Keratinocyte (primary cell): ENCODE measurements around the gene KRT77. TPM values are rescaled to one million over a fixed set of nuclear protein-coding genes. Genes with fewer than 3 reads are reported as not detected.

Experiments used
- DNase-seq: peaks from one replicate; pipeline ENCODE4 v3.0.0-alpha.2; 2011; ENCODE audit warnings: low read depth, missing footprints, low spot score
- FAIRE-seq: peaks from 2 replicates; lab custom pipeline; 2011; peaks lifted over from hg19 to GRCh38; lab: Jason Lieb, UNC
- H2AFZ ChIP-seq: 2 replicates; pipeline ENCODE4 v1.6.0; 2012; ENCODE audit warnings: low read length, control low read depth, inconsistent platforms; ENCODE audit not compliant: control insufficient read depth
- H3K27ac ChIP-seq: 2 replicates; pipeline ENCODE4 v1.5.1; 2011; ENCODE audit warnings: low read length; ENCODE audit not compliant: control insufficient read depth, insufficient read depth
- H3K27me3 ChIP-seq: 3 replicates; pipeline ENCODE4 v1.6.0; 2011; ENCODE audit warnings: low read length; ENCODE audit not compliant: control insufficient read depth, insufficient read depth; ENCODE audit errors: extremely low read depth
- H3K36me3 ChIP-seq, 2 experiments: 2 replicates in 1 of 2; 3 replicates in 1 of 2; pipeline ENCODE4 v1.5.1; 2011; ENCODE audit warnings: low read length in 2 of 2, mild to moderate bottlenecking in 1 of 2; ENCODE audit not compliant: control insufficient read depth in 2 of 2, insufficient read depth in 2 of 2; ENCODE audit errors: extremely low read depth in 1 of 2
- H3K4me1 ChIP-seq: 3 replicates; pipeline ENCODE4 v1.5.1; 2011; ENCODE audit warnings: low read length; ENCODE audit not compliant: control insufficient read depth, insufficient read depth; ENCODE audit errors: extremely low read depth
- H3K4me2 ChIP-seq: 3 replicates; pipeline ENCODE4 v1.6.0; 2011; ENCODE audit warnings: low read depth, low read length; ENCODE audit not compliant: control insufficient read depth, insufficient read depth; ENCODE audit errors: extremely low read depth
- H3K4me3 ChIP-seq, 3 experiments: fragments of 200-600 bp in 1 of 3; sonication (generic) in 1 of 3; 2 replicates in 2 of 3; 3 replicates in 1 of 3; pipeline ENCODE4 v1.5.1; 2011 to 2016; ENCODE audit warnings: low read length in 3 of 3, mild to moderate bottlenecking in 3 of 3, control low read depth in 2 of 3, inconsistent platforms in 1 of 3, low read depth in 1 of 3, mixed read lengths in 1 of 3, mixed run types in 1 of 3, moderate library complexity in 1 of 3; ENCODE audit not compliant: control insufficient read depth in 2 of 3, insufficient read depth in 2 of 3; ENCODE audit errors: extremely low read depth in 1 of 3
- H3K79me2 ChIP-seq: 2 replicates; pipeline ENCODE4 v1.6.0; 2012; ENCODE audit warnings: low read length; ENCODE audit not compliant: control insufficient read depth, insufficient read depth
- H3K9ac ChIP-seq: 3 replicates; pipeline ENCODE4 v1.6.0; 2011; ENCODE audit warnings: low read length; ENCODE audit not compliant: control insufficient read depth, insufficient read depth; ENCODE audit errors: extremely low read depth
- H3K9me1 ChIP-seq: 3 replicates; pipeline ENCODE4 v1.6.0; 2011; ENCODE audit warnings: low read length; ENCODE audit not compliant: control insufficient read depth, insufficient read depth; ENCODE audit errors: extremely low read depth
- H3K9me3 ChIP-seq: 2 replicates; pipeline ENCODE4 v1.5.1; 2012; ENCODE audit warnings: low read depth, low read length; ENCODE audit not compliant: control insufficient read depth
- H4K20me1 ChIP-seq: 3 replicates; pipeline ENCODE4 v1.6.0; 2011; ENCODE audit warnings: low read length; ENCODE audit not compliant: control insufficient read depth, insufficient read depth; ENCODE audit errors: extremely low read depth
- EZH2 ChIP-seq: IDR thresholded peaks from one replicate; pipeline ENCODE4 v1.6.1; 2012; ENCODE audit warnings: inconsistent platforms, mild to moderate bottlenecking, low read length, moderate library complexity
- dilution Hi-C: fragments of 300-500 bp; cut with MboI; formaldehyde crosslinking; loops from one replicate; pipeline ENCODE4 v1.7.0; 2020; ENCODE audit warnings: low sequenced_read_pairs; ENCODE audit not compliant: extremely low pct_ligation_motif_present
- polyA plus RNA-seq, 5 experiments: library from polyadenylated mRNA; depleted of rRNA in 3 of 5; stranded (reverse) in 3 of 5; stranded (forward) in 1 of 5; unstranded in 1 of 5; fragments of >200 nt; gene quantifications; 1 replicate in 1 of 5; 2 replicates in 3 of 5; 3 replicates in 1 of 5; pipeline versions ENCODE4 v1.2.1 to v1.2.3, GENCODE V29; 2011 to 2012; ENCODE audit warnings: missing spikeins in 2 of 5, low read depth in 1 of 5, low replicate concordance in 1 of 5
- TF ChIP-seq, protein P1 (sequence below), 3 experiments: IDR thresholded peaks in 1 of 3; conservative IDR thresholded peaks in 1 of 3; optimal IDR thresholded peaks in 1 of 3; 2 replicates in 2 of 3; 3 replicates in 1 of 3; pipeline versions ENCODE3 to v1.5.1; 2011; ENCODE audit warnings: low read length in 3 of 3, mild to moderate bottlenecking in 3 of 3, moderate library complexity in 2 of 3, control low read depth in 1 of 3, inconsistent platforms in 1 of 3; ENCODE audit not compliant: insufficient read depth in 2 of 3; ENCODE audit errors: extremely low read depth in 1 of 3

The KRT77 gene
- polyA plus RNA-seq, 1 donor (not counting 4 experiments of a cell fraction or from before 2014, with no cell fraction given) = 1.3 TPM

DNA sequence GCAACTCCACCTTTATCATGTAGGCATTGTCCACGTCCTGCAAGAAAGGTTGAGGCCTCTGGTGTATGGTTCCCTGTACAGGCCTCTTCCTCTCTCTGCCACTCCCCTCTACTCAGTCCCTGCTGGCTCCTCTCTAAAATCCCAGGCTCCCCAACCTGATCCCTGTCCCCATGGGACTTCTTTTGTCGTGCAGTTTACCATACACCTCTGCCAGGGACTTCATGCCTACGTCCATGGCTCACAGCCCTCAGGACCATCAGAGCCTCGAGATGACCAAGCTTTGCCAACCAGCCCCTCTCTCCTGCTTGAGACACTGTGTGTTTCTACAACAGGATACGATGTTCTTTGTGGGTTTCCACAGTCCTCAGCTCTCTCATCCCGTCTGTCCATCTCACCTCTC lies 54.3 kb downstream of the KRT77 start:
- no peak for TF ChIP-seq EZH2
- TF ChIP-seq, protein P1, sequence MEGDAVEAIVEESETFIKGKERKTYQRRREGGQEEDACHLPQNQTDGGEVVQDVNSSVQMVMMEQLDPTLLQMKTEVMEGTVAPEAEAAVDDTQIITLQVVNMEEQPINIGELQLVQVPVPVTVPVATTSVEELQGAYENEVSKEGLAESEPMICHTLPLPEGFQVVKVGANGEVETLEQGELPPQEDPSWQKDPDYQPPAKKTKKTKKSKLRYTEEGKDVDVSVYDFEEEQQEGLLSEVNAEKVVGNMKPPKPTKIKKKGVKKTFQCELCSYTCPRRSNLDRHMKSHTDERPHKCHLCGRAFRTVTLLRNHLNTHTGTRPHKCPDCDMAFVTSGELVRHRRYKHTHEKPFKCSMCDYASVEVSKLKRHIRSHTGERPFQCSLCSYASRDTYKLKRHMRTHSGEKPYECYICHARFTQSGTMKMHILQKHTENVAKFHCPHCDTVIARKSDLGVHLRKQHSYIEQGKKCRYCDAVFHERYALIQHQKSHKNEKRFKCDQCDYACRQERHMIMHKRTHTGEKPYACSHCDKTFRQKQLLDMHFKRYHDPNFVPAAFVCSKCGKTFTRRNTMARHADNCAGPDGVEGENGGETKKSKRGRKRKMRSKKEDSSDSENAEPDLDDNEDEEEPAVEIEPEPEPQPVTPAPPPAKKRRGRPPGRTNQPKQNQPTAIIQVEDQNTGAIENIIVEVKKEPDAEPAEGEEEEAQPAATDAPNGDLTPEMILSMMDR (optimal IDR thresholded peaks at IDR 0.05 in 1 of 3, IDR thresholded peaks at IDR 0.05 in 1 of 3, conservative IDR thresholded peaks at IDR 0.05 in 1 of 3; ENCODE audit: extremely low read depth in 1 of 3, insufficient read depth in 2 of 3, low read length in 3 of 3) = no peak
- Histone ChIP-seq H3K9ac (no peak overlapping the region), H3K4me1 (peaks cover 5% of the 10 kb centered on the region), H3K27ac (no peak overlapping the region), H2AFZ (no peak overlapping the region), H4K20me1 (no peaks in the 10 kb centered on the region), H3K36me3 (no peaks in the 10 kb centered on the region), H3K4me2 (no peak overlapping the region), H3K79me2 (no peaks in the 10 kb centered on the region), H3K27me3 (peaks cover 14% of the 10 kb centered on the region), H3K9me1 (no peaks in the 10 kb centered on the region), H3K9me3 (peaks cover 2% of the 10 kb centered on the region), H3K4me3 (no peak overlapping the region)
- dilution Hi-C loops = no loop called here
- FAIRE-seq (no peak), DNase-seq (no peak)

DNA sequence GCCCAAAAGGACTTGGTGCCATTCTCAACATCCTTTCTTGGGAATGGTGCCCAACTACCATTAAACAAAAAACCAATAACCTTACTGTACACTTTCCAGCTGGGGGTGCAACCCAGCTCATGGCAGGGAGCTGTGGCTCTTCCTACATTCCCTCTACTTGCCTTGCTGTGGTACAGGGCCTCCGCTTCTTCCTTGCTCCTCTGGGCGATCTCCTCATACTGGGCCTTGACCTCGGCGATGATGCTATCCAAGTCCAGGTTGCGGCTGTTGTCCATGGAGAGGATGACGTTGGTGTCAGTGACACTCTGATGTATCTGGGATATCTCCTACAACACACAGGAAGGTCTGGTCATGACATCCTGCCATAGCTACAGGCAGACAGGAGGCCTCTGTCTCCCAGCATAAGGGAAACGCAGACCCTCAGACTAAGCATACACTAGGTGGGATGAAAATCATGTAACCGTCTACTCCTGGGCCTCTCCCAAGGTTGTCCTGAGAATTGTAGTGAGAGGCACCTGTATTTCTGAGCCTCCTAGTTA lies 55.2 kb downstream of the KRT77 start:
- Histone ChIP-seq H3K36me3 (no peaks in the 10 kb centered on the region), H3K9me3 (peaks cover 2% of the 10 kb centered on the region), H3K4me3 (no peak overlapping the region), H3K9me1 (no peaks in the 10 kb centered on the region), H4K20me1 (no peaks in the 10 kb centered on the region), H3K27ac (no peak overlapping the region), H3K4me1 (peaks cover 5% of the 10 kb centered on the region), H3K4me2 (no peak overlapping the region), H3K79me2 (no peaks in the 10 kb centered on the region), H3K9ac (no peak overlapping the region), H3K27me3 (peaks cover 14% of the 10 kb centered on the region), H2AFZ (no peak overlapping the region)
- DNase-seq (no peak), FAIRE-seq (no peak)
- dilution Hi-C loops = no loop called here
- no peak for TF ChIP-seq EZH2
- TF ChIP-seq, protein P1 (optimal IDR thresholded peaks at IDR 0.05 in 1 of 3, IDR thresholded peaks at IDR 0.05 in 1 of 3, conservative IDR thresholded peaks at IDR 0.05 in 1 of 3; ENCODE audit: extremely low read depth in 1 of 3, insufficient read depth in 2 of 3, low read length in 3 of 3) = no peak
